T-helper 2 cell treated with Interferon-gamma antibody and Interleukin-4, amounts not matched to agents 5 μg/mL and 100 μg/mL, for 36 hours (primary cell): Measurements from ENCODE around the gene TECPR1.
A peak's percentile ranks its signal among the peaks of the same experiment; 100 is the strongest.
"Not testable (repeated sequence)": the region's sequence is repeated elsewhere in the genome, so short reads cannot be mapped to it uniquely, and the experiment has no call there.

Experiments used
- DNase-seq: peaks from one replicate; pipeline ENCODE4 v3.0.0; 2021; ENCODE audit warnings: low spot score
- H3K27ac Mint-ChIP-seq: one replicate; pipeline ENCODE4 v1.8.0; 2021; ENCODE audit warnings: mild to moderate bottlenecking, mixed read lengths
- H3K27me3 Mint-ChIP-seq: one replicate; pipeline ENCODE4 v1.8.0; 2021; ENCODE audit warnings: low read depth, mixed read lengths
- H3K36me3 Mint-ChIP-seq: one replicate; pipeline ENCODE4 v1.8.0; 2021; ENCODE audit warnings: low read depth, mixed read lengths
- H3K4me1 Mint-ChIP-seq: one replicate; pipeline ENCODE4 v1.8.0; 2021; ENCODE audit warnings: low read depth, mixed read lengths
- H3K4me3 Mint-ChIP-seq: one replicate; pipeline ENCODE4 v1.8.0; 2022; ENCODE audit warnings: mild to moderate bottlenecking, moderate library complexity, mixed read lengths
- H3K9me3 Mint-ChIP-seq: one replicate; pipeline ENCODE4 v1.8.0; 2021; ENCODE audit warnings: mixed read lengths

The TECPR1 gene

DNA sequence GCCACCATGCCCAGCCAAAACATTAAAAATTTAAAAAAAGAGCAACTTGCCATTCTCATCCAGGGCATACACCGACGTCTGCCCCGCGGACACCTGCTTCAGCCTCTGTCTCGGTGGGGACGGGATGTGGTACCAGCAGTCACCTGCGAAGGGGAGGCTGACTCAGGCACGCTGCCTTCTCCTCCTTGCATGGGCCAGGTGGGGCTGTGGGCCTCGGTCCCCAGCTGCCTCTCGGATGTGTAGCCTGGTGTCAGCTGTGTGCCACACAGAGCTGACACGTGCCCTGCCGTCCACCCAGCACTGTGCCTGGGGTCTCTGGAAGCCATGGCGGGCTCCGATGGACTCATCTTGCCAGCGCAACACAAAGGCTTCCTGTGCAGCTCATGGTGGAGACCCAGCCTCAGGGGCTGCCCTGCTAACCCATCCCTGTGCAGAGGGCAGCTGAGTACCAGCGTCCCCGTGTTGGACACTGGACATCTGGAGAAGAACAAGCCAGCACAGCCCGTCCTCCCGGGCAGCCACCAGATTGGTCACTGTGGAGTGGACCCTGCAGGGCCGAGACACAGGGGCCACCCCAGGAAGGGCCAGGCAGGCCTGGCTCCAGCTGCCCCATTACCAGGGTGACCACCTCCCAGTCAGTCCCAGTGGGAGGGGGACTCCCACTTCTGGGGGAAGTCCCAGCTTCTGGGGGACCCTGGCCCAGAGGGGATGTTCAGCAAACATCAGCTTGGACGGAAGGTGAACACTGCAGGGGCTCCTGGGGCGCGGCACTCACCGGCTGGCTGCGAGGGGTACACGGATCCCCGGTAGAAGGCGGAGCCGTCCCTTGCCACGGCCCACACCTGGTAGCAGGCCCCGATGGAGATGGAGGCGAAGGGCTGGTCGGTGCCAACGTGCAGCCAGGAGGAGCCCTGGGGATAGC is 30.2 kb downstream of the TECPR1 start:
- H3K4me1 Mint-ChIP-seq, result peaks cover 11% of the 10 kb centered on the region
- no peak overlapping the region for H3K4me3 Mint-ChIP-seq
- no peak overlapping the region for H3K27ac Mint-ChIP-seq
- peaks cover 19% of the 10 kb centered on the region for H3K36me3 Mint-ChIP-seq
- H3K9me3 Mint-ChIP-seq, result no peaks in the 10 kb centered on the region
- H3K27me3 Mint-ChIP-seq, result no peaks in the 10 kb centered on the region
- DNase-seq, result no peak

DNA sequence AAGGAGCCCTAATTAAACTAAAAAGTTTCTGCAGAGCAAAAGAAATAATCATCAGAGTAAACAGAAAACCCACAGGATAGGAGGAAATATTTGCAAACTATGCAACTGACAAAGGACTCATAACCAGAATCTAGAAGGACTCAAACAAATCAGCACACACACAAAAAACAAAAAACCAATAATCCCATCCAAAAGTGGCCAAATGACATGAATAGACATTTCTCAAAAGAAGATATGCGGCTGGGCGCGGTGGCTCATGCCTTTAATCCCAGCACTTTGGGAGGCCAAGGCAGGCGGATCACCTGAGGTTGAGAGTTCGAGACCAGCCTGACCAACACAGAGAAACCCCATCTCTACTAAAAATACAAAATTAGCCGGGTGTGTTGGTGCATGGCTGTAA is 32.6 kb downstream of the TECPR1 start:
- not testable (repeated sequence) for DNase-seq, H3K9me3 Mint-ChIP-seq, H3K27me3 Mint-ChIP-seq, H3K4me3 Mint-ChIP-seq
- H3K27ac Mint-ChIP-seq, result peak overlapping the region; percentile 7
- peaks cover 11% of the 10 kb centered on the region for H3K4me1 Mint-ChIP-seq
- peaks cover 12% of the 10 kb centered on the region for H3K36me3 Mint-ChIP-seq

DNA sequence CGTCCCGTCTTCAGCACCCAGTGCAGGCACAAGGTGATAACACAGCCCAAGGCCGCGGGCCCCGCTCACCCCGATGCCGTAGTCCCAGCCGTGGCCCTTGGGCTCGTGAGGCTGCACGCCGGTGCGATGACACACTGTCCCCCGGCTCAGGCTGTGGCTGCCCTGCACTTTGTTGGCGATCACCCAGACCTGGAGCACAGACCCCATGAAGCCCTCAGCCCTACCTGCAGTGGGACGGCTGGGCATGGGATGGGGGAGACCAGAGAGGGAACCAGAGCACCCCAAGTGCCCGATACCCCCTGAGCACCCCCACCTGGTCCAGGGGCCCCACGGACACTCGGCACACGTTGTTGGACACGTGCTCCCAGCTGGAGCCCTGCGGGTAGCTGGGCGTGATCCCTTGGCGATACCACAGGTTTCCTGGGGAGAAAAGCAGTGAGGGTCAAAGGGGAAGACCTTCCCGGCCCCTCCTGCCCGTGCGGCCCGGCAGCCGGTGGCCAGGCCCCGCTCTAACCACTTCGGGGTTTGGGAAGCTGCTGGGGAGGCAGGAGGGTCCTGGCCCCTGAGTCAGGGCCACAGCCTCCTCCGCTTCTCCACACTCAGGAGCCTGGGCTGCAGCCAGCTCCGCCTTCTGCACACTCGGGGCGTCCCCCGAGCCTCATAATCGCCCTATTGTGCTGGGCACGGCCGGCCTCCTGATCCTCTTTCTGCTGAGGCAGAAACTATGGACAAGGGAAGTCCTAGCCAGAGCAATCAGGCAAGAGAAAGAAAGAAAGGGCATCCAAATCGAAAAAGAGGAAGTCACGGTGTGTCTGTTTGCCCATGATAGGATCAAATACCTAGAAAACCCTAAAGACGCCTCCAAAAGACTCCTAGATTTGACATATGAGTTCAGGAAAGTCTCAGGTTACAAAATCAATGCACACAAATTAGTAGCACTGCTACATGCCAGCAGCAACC is 34.1 kb downstream of the TECPR1 start:
- no peak for DNase-seq
- H3K4me3 Mint-ChIP-seq, result no peak overlapping the region
- H3K4me1 Mint-ChIP-seq, result peaks cover 11% of the 10 kb centered on the region

DNA sequence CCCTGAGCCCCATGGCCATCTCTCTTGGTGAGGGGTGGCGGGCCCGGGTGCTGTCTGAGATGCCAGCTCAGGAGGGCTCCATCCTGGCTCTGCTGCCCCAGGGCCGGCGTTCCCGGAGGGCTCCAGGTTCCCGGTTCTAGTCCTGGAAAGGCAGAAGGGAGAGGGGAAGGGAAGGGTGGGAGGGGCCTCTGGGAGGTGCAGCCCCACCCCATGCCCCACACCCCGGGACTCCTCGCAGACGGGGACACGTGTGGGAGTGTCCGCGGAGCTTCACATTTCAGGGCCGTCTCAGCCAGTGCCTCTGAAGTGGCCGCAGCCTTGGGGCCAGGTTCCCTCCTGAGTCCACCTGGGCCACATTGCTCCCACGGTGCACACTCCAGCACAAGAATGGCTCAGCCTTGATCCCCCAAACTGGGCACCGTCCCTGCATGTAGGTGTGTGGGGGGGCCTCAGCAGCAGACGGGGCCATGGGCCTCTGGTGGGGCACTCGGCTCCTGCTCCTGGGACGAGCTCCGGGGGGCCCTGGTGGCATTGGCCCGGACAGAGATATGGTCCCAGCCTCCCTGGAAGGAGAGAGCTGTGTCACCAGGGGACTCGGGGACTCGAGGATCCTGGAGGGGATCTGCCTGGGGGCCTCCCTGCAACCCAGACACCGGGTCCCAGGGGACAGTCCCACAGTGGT is 35.0 kb downstream of the TECPR1 start:
- Mint-ChIP-seq H3K27ac (no peak overlapping the region), H3K4me1 (peaks cover 11% of the 10 kb centered on the region), H3K27me3 (no peaks in the 10 kb centered on the region), H3K9me3 (no peaks in the 10 kb centered on the region), H3K36me3 (peaks cover 10% of the 10 kb centered on the region), H3K4me3 (no peak overlapping the region)
- DNase-seq, result no peak

More for the DNA sequence above, 34.1 kb downstream of the TECPR1 start:
- peak overlapping the region; percentile 14 for H3K27ac Mint-ChIP-seq
- H3K27me3 Mint-ChIP-seq, result no peaks in the 10 kb centered on the region
- H3K36me3 Mint-ChIP-seq, result peaks cover 10% of the 10 kb centered on the region
- H3K9me3 Mint-ChIP-seq, result no peaks in the 10 kb centered on the region

DNA sequence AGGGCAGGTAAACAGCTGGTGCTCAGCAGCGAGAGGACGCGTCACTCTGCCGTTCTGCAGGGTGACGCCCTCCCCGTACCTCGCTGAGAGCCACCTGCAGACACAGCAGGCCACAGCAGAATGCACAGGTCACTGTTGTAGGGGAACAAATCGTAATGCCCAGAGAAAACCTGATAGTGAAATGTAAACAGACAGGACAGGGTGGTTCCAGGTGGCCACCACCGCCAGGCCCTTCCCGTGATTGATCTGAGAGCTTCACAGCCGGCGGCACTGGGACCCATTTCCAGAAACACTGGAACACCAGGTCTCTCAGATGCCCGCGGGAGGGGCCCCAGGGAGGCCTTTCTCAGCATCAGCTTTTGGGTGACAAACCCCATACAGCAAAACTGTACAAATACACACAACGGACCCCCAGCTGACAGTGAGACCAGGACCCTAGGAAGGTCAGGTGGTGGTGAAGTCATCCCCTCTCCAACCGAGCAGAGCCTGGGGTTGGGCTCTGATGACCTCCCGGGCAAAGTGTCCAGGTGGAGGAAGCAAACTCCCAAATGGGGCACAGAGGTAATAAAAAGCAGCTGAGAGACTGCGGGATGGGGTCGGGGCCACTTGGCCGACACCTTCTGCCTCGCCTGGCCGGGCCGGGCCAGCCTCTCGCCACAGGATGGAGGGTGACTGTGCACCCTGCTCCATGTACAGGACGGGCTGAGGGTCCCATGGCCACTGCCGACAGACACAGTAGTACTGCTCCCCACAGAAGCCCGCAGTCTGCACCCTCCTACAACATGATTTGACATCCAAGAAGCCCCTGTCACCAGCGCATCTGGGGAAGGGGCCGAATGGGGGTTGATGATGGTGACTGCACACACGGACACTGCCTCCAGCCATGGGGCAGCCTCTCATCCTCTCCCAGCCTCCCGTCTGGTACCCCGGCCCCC is 36.2 kb downstream of the TECPR1 start:
- no peak overlapping the region for H3K4me3 Mint-ChIP-seq
- H3K27me3 Mint-ChIP-seq, result no peaks in the 10 kb centered on the region
- H3K27ac Mint-ChIP-seq, result no peak overlapping the region
- no peak for DNase-seq
- H3K4me1 Mint-ChIP-seq, result peaks cover 11% of the 10 kb centered on the region
- no peaks in the 10 kb centered on the region for H3K9me3 Mint-ChIP-seq
- peaks cover 10% of the 10 kb centered on the region for H3K36me3 Mint-ChIP-seq

DNA sequence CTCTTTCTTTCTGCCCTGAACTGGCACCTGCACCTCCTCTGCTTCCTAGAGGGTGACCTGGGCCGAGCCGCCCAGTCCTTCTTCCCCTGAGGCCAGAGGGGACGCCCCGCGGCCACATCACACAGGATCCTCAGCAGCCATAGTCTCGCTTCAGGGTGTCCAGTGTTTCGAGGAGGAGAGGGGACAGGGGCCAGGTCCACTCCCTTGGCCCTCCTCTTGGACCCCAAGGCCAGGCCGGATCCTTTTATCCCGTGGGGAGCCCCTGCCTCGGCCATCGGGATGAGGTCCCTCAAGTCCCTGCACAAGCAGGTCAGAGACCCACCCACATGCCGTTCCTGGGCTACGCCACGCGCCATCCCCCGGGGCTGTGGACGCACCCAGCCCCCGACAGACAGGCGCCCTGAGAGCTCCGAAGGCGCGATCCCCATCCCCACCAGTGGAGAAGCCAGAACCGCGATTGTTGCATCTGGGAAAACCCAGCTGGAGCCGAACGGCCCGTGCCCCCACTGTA is 37.2 kb downstream of the TECPR1 start:
- no peak overlapping the region for H3K4me3 Mint-ChIP-seq
- no peak overlapping the region for H3K27ac Mint-ChIP-seq
- peaks cover 11% of the 10 kb centered on the region for H3K4me1 Mint-ChIP-seq
- H3K9me3 Mint-ChIP-seq, result no peaks in the 10 kb centered on the region
- H3K27me3 Mint-ChIP-seq, result no peaks in the 10 kb centered on the region
- H3K36me3 Mint-ChIP-seq, result peaks cover 10% of the 10 kb centered on the region
- DNase-seq, result no peak

DNA sequence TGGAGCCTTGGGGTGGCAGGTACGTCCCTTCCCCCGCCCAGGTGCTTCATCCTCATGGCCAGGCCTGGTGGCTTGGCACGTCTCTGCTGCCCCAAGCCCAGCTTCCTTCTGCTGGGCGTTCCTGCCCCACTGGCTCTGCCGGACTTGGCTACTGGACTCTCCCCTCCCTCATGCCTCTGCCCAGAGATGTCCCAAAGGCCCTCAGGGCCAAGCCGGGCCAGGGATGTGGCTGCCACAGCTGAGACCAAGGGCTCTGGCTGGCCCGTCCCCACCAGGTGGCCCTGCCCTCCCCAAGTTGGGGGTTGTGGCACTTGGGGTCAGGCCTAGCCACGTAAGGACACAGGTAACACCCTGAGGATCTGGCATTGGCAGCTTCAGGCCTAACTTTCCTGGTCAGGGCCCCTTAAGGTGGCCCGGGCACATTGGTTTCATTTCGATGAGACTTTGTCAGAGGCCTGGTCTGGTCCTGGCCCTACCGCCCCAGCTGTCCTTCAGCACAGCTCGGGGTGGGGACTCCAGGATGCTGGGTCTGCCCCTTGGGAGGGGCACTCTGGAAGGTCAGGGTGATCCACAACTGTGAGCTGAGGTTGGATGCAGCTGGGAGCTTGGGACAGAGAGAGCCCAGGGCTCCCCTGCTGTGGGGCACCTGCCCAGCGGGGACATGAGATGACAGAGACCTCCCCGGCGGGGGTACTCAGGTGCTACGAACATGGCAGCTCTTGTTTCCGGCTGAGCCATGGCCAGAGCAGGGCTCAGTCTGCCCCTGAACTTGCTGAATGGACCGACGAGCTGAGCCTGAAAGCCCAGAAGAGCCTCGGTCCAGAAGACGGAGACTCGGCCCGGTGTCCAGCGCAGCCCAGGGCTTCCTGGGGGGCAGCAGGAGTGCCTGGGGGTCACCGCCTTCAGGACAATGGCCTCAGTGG is 37.9 kb downstream of the TECPR1 start:
- Mint-ChIP-seq H3K27me3 (no peaks in the 10 kb centered on the region), H3K36me3 (peaks cover 5% of the 10 kb centered on the region), H3K9me3 (no peaks in the 10 kb centered on the region), H3K27ac (no peak overlapping the region), H3K4me1 (peaks cover 9% of the 10 kb centered on the region), H3K4me3 (no peak overlapping the region)
- no peak for DNase-seq

DNA sequence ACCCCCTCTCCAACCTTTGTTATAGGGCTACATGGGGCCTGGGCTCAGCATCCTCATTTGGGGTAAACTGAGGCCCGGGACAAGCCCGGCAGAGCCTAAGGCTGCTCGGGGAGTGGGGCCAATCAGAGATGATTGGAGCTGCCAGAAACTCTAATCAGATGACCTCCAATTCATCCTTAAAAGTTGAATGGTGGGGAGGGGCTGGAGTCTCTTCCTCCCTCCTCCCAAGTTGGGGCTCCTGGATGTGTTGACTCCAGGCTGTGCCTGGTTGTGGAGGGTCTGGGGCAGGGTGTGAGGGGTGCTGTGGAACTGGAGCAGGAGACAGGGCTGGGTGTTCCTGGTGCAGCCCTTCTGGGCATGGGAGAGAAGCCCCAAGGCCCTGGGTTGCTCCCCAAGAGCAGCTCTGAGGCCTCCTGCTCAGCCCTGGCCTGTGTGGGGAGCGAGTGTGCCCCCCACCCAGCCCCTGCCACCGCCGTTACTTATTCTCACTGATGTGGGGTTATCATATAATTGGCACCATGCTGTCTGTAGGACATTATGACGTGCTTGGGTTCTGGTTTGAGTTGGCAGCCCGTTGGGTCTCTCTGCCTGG is 38.6 kb downstream of the TECPR1 start:
- DNase-seq, result no peak
- H3K4me1 Mint-ChIP-seq, result peaks cover 4% of the 10 kb centered on the region
- no peak overlapping the region for H3K4me3 Mint-ChIP-seq
- no peak overlapping the region for H3K27ac Mint-ChIP-seq
- H3K36me3 Mint-ChIP-seq, result peaks cover 2% of the 10 kb centered on the region
- H3K27me3 Mint-ChIP-seq, result no peaks in the 10 kb centered on the region
- H3K9me3 Mint-ChIP-seq, result no peaks in the 10 kb centered on the region

DNA sequence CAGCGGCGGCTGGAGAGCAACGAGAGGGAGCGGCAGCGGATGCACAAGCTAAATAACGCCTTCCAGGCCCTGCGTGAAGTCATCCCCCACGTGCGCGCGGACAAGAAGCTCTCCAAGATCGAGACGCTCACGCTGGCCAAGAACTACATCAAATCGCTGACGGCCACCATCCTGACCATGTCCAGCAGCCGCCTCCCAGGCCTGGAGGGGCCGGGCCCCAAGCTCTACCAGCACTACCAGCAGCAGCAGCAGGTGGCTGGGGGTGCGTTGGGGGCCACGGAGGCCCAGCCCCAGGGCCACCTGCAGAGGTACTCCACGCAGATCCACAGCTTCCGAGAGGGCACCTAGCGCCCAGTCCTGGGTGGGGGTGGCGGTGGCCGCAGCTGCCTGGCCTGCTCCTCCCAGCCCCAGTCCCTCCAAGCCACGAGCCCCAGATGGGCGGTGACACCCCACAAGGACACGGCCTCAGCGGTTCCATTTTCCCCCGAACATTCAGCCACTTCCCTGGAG is 39.4 kb downstream of the TECPR1 start:
- peaks cover under 1% of the 10 kb centered on the region for H3K36me3 Mint-ChIP-seq
- H3K27me3 Mint-ChIP-seq, result no peaks in the 10 kb centered on the region
- no peak for DNase-seq
- no peak overlapping the region for H3K27ac Mint-ChIP-seq
- no peaks in the 10 kb centered on the region for H3K4me1 Mint-ChIP-seq
- H3K9me3 Mint-ChIP-seq, result no peaks in the 10 kb centered on the region
- no peak overlapping the region for H3K4me3 Mint-ChIP-seq

DNA sequence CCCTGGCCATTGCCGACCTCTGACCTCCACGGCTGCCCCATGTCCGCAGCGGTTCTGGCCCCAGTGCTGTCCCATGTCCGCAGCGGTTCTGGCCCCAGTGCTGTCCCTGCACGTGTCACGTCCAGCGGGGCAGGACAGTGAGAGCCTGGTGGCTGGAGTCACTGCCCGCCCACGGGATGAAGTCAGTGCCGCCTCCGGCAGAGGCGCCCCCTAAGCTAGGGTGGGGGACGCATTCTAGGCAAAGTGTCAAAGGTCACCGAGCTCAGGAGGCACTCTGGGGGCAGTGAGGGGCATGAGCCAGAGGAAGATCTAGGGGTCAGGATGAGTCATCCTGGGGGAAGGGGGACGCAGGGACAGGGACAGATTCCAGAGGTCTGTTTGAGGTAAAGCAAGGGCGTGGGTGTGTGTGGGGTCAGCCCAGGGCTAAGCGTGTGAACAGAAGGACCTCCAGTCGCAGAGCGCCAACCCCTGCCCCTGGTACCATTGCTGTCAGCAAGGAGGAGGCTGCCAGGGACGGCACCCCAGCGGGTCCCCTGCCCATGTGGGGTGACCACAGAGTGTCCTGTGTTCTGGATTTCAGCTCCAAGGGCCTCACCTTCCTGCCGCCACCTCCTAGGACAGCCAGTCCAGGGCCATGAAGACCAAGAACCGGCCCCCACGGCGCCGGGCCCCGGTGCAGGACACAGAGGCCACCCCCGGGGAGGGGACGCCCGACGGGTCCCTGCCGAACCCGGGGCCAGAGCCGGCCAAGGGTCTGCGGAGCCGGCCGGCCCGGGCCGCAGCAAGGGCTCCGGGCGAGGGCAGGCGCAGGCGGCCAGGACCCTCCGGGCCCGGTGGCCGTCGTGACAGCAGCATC is 40.1 kb downstream of the TECPR1 start:
- no peak for DNase-seq
- peaks cover 2% of the 10 kb centered on the region for H3K36me3 Mint-ChIP-seq
- no peaks in the 10 kb centered on the region for H3K4me1 Mint-ChIP-seq
- H3K27ac Mint-ChIP-seq, result no peak overlapping the region
- H3K9me3 Mint-ChIP-seq, result no peaks in the 10 kb centered on the region
- H3K4me3 Mint-ChIP-seq, result peak overlapping the region; percentile 46
- H3K27me3 Mint-ChIP-seq, result no peaks in the 10 kb centered on the region

DNA sequence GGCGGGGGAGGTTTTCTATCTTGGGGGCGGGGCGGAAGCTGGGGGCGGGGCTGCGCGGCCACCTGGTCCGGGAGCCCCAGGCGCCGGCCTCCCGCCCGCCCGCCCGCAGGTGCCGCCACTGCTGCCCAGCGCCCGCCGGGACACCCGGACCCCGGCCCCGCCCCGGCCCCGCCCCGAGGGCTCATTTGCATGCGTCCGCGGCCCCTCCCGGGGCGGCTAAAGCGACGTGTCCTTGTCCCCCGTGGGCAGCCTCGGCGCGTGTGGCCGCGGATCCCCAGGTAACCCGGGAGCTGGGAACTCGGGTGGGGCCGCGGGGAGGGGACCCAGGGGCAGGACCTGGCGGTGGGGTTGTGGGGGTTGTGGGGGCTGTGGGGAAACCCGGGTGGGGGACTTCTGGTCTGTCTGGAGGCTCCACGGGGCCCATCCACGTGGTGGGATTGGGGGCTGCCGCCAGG is 40.8 kb downstream of the TECPR1 start, which contains the start of gene BHLHA15:
Gene BHLHA15 (plus strand): TSS at position 219 of the 455 bp plus-strand sequence. CDS start 871 bp downstream, outside the sequence.
- Mint-ChIP-seq H3K27me3 (no peaks in the 10 kb centered on the region), H3K27ac (no peak within 1 kb of the TSS), H3K4me1 (no peaks in the 10 kb centered on the region), H3K4me3 (peak within 1 kb of the TSS; percentile 46), H3K36me3 (peaks cover 6% of the 10 kb centered on the region), H3K9me3 (no peaks in the 10 kb centered on the region)
- no peak for DNase-seq
